Neural cell (in vitro differentiated cells): ENCODE results near the gene ADGRE2. TPM values are rescaled to one million over a fixed set of nuclear protein-coding genes. Genes with fewer than 3 reads are reported as not detected.
"Not testable (repeated sequence)": the region's sequence is repeated elsewhere in the genome, so short reads cannot be mapped to it uniquely, and the experiment has no call there.

ENCODE experiments used
- H2AFZ ChIP-seq: fragments of 200-600, 300-800 bp; sonication (generic), shearing (Covaris generic); 2 replicates; pipeline ENCODE4 v1.6.0; 2014; ENCODE audit warnings: low read depth, mild to moderate bottlenecking, antibody characterized with exemption, low read length, moderate library complexity
- H3F3A ChIP-seq: fragments of 200-600 bp; shearing (Covaris generic); 2 replicates; pipeline ENCODE4 v1.6.1; 2016; ENCODE audit warnings: mild to moderate bottlenecking, moderate library complexity, mixed read lengths, antibody characterized with exemption, low read length; ENCODE audit not compliant: insufficient read depth, poor library complexity, severe bottlenecking
- H3K27ac ChIP-seq: fragments of 200-600, 300-800 bp; sonication (generic), shearing (Covaris generic); 2 replicates; pipeline ENCODE4 v1.5.1; 2014; ENCODE audit warnings: mild to moderate bottlenecking, low read length, moderate library complexity
- H3K27me3 ChIP-seq: fragments of 300-800, 200-600 bp; sonication (generic), shearing (Covaris generic); 2 replicates; pipeline ENCODE4 v1.6.0; 2014; ENCODE audit warnings: mild to moderate bottlenecking, low read depth, low read length, moderate library complexity; ENCODE audit not compliant: insufficient read depth
- H3K36me3 ChIP-seq: fragments of 300-800, 200-600 bp; sonication (generic), shearing (Covaris generic); 2 replicates; pipeline ENCODE4 v1.5.1; 2014; ENCODE audit warnings: mild to moderate bottlenecking, antibody characterized with exemption, low read length, moderate library complexity; ENCODE audit not compliant: insufficient read depth
- H3K4me2 ChIP-seq: fragments of 300-800, 200-600 bp; sonication (generic), shearing (Covaris generic); 2 replicates; pipeline ENCODE4 v1.6.0; 2014; ENCODE audit warnings: mild to moderate bottlenecking, low read length
- H3K4me3 ChIP-seq: fragments of 300-800, 200-600 bp; sonication (generic), shearing (Covaris generic); 2 replicates; pipeline ENCODE4 v1.5.1; 2014; ENCODE audit warnings: mild to moderate bottlenecking, low read length, moderate library complexity
- H3K79me2 ChIP-seq: fragments of 200-600 bp; shearing (Covaris generic); replicated peaks from 2 replicates; pipeline ENCODE4 v1.6.0; 2014; ENCODE audit warnings: mild to moderate bottlenecking, low read length, moderate library complexity; ENCODE audit not compliant: insufficient read depth
- H3K9ac ChIP-seq: fragments of 300-800, 200-600 bp; sonication (generic), shearing (Covaris generic); 2 replicates; pipeline ENCODE4 v1.6.1; 2016; ENCODE audit warnings: mild to moderate bottlenecking, low read length, mixed read lengths
- H3K9me2 ChIP-seq: fragments of 200-600 bp; shearing (Covaris generic); 2 replicates; pipeline ENCODE4 v1.6.1; 2016; ENCODE audit warnings: mild to moderate bottlenecking, low read length, mixed read lengths; ENCODE audit not compliant: insufficient read depth
- H3K9me3 ChIP-seq: fragments of 200-600, 300-800 bp; sonication (generic), shearing (Covaris generic); 2 replicates; pipeline ENCODE4 v1.6.1; 2016; ENCODE audit warnings: mild to moderate bottlenecking, mixed run types, low read length, moderate library complexity, mixed read lengths
- H4K20me1 ChIP-seq: fragments of 200-600 bp; shearing (Covaris generic); 2 replicates; pipeline ENCODE4 v1.6.1; 2016; ENCODE audit warnings: mild to moderate bottlenecking, mixed run types; ENCODE audit not compliant: insufficient read depth
- CTCF ChIP-seq: fragments of 450-650 bp; IDR thresholded peaks from 2 replicates; pipeline ENCODE4 v1.5.1; 2014; ENCODE audit warnings: antibody characterized with exemption, mild to moderate bottlenecking, moderate library complexity; ENCODE audit not compliant: poor library complexity, severe bottlenecking
- EP300 ChIP-seq: fragments of 450-650 bp; conservative IDR thresholded peaks from 2 replicates; pipeline ENCODE4 v1.6.1; 2014; ENCODE audit warnings: antibody characterized with exemption, mild to moderate bottlenecking, moderate library complexity; ENCODE audit not compliant: poor library complexity, severe bottlenecking
- EZH2 ChIP-seq: fragments of 200-600, 300-800 bp; shearing (Covaris generic), sonication (generic); IDR thresholded peaks from 2 replicates; pipeline ENCODE4 v1.6.1; 2014; ENCODE audit warnings: antibody characterized with exemption, low read length, borderline replicate concordance, mild to moderate bottlenecking; ENCODE audit not compliant: insufficient read depth, poor library complexity, severe bottlenecking
- MXI1 ChIP-seq: fragments of 450-650 bp; conservative IDR thresholded peaks from 2 replicates; pipeline ENCODE4 v1.6.1; 2014; ENCODE audit warnings: antibody characterized with exemption, mild to moderate bottlenecking; ENCODE audit not compliant: poor library complexity, severe bottlenecking
- POLR2AphosphoS5 ChIP-seq: IDR thresholded peaks from 2 replicates; pipeline ENCODE4 v1.6.1; 2012
- RAD21 ChIP-seq: fragments of 450-650 bp; conservative IDR thresholded peaks from 2 replicates; pipeline ENCODE4 v1.6.1; 2014; ENCODE audit warnings: antibody characterized with exemption, mild to moderate bottlenecking, moderate library complexity
- REST ChIP-seq: IDR thresholded peaks from 2 replicates; pipeline ENCODE4 v1.6.1; 2012; ENCODE audit warnings: borderline replicate concordance
- SMC3 ChIP-seq: fragments of 450-650 bp; conservative IDR thresholded peaks from 2 replicates; pipeline ENCODE4 v1.6.1; 2014; ENCODE audit warnings: antibody characterized with exemption, mild to moderate bottlenecking, moderate library complexity; ENCODE audit not compliant: poor library complexity
- TAF1 ChIP-seq: IDR thresholded peaks from 2 replicates; pipeline ENCODE4 v1.6.1; 2012; ENCODE audit warnings: low read depth
- polyA plus RNA-seq: library from polyadenylated mRNA; depleted of rRNA; stranded (reverse); fragments of >200 nt; gene quantifications from 2 replicates; pipeline ENCODE4 v1.2.3, GENCODE V29; 2014

ADGRE2 gene
- polyA plus RNA-seq, 1 donor from 2014 or later: not detected

GRCh38 chr19:14768001-14768400, 10.4 kb downstream of the ADGRE2 start:
- Histone ChIP-seq H3K4me3 (no peak overlapping the region), H3K27ac (no peak overlapping the region), H3K9ac (no peak overlapping the region), H4K20me1 (no peaks in the 10 kb centered on the region), H3K79me2 (no peaks in the 10 kb centered on the region), H3K27me3 (no peaks in the 10 kb centered on the region), H3K9me3 (no peaks in the 10 kb centered on the region), H2AFZ (no peak overlapping the region), H3K36me3 (no peaks in the 10 kb centered on the region), H3K4me2 (no peak overlapping the region), H3F3A (no peaks in the 10 kb centered on the region), H3K9me2 (no peaks in the 10 kb centered on the region)
- TF ChIP-seq REST (no peak), POLR2AphosphoS5 (no peak), RAD21 (no peak), EP300 (no peak), CTCF (no peak), SMC3 (no peak), EZH2 (no peak), TAF1 (no peak), MXI1 (no peak)

- no peak overlapping the region for H2AFZ ChIP-seq
- H3K27me3 ChIP-seq: no peaks in the 10 kb centered on the region
- no peak overlapping the region for H3K4me2 ChIP-seq
- H3K9ac ChIP-seq: no peak overlapping the region
- H3K9me3 ChIP-seq: no peaks in the 10 kb centered on the region
- H3K4me3 ChIP-seq: no peak overlapping the region
- H4K20me1 ChIP-seq: no peaks in the 10 kb centered on the region
- no peaks in the 10 kb centered on the region for H3K79me2 ChIP-seq
- no peaks in the 10 kb centered on the region for H3K36me3 ChIP-seq
- no peak for TF ChIP-seq REST
- no peak for TF ChIP-seq RAD21
- no peak for TF ChIP-seq POLR2AphosphoS5
- no peak for TF ChIP-seq EZH2
- no peak for TF ChIP-seq CTCF
- TF ChIP-seq MXI1: no peak
- TF ChIP-seq TAF1: no peak
- no peak for TF ChIP-seq EP300
- TF ChIP-seq SMC3: no peak
- H3K9me2 ChIP-seq: no peaks in the 10 kb centered on the region
- H3K27ac ChIP-seq: no peak overlapping the region
- H3F3A ChIP-seq: no peaks in the 10 kb centered on the region
These were observed 10.8 kb downstream of the ADGRE2 start for GRCh38 chr19:14767466-14767971.

GRCh38 chr19:14765841-14766240, 12.5 kb downstream of the ADGRE2 start:
- H3K9me2 ChIP-seq, H2AFZ ChIP-seq, H3K27ac ChIP-seq, H3F3A ChIP-seq, H3K9ac ChIP-seq, H3K4me2 ChIP-seq, H3K36me3 ChIP-seq, H3K79me2 ChIP-seq, H4K20me1 ChIP-seq, H3K27me3 ChIP-seq, H3K4me3 ChIP-seq, H3K9me3 ChIP-seq: not testable (repeated sequence)
